Measurements from ENCODE around the gene PIGT. TPM values are rescaled to one million over a fixed set of nuclear protein-coding genes. Genes with fewer than 3 reads are reported as not detected.

Gene PIGT
- total RNA-seq, 1 donor from 2014 or later = 66.3 TPM

- H3K4me1 ChIP-seq = peaks cover 10% of the 10 kb centered on the region
- no peak overlapping the region for H3K4me3 ChIP-seq
- ATAC-seq (no peak), DNase-seq (no peak)
- no peak overlapping the region for H3K27ac ChIP-seq
- H3K9me3 ChIP-seq = no peaks in the 10 kb centered on the region
- intact Hi-C loops (cut with DNase I) = no loop called here
- H3K27me3 ChIP-seq = no peaks in the 10 kb centered on the region
- no peaks in the 10 kb centered on the region for H3K36me3 ChIP-seq
- no peak for TF ChIP-seq CTCF (IDR thresholded peaks at IDR 0.05)
Observed at GRCh38 chr20:45402946-45403345, 13.0 kb upstream of the PIGT start.

- Histone ChIP-seq H3K36me3 (peaks cover 4% of the 10 kb centered on the region), H3K4me3 (no peak overlapping the region), H3K9me3 (no peaks in the 10 kb centered on the region), H3K4me1 (peaks cover 18% of the 10 kb centered on the region), H3K27ac (no peak overlapping the region), H3K27me3 (no peaks in the 10 kb centered on the region)
- DNase-seq (no peak), ATAC-seq (no peak)
- TF ChIP-seq CTCF (IDR thresholded peaks at IDR 0.05) = no peak
- intact Hi-C loops (cut with DNase I) = no loop called here
Observed at GRCh38 chr20:45404438-45404837, 11.5 kb upstream of the PIGT start.

- H3K4me1 ChIP-seq = peaks cover 18% of the 10 kb centered on the region
- TF ChIP-seq CTCF (IDR thresholded peaks at IDR 0.05) = no peak
- ATAC-seq = peak; percentile 40
- peak overlapping the region; percentile 88 for H3K27ac ChIP-seq
- DNase-seq = peak; percentile 77
- intact Hi-C loops (cut with DNase I) = no loop called here
- no peaks in the 10 kb centered on the region for H3K27me3 ChIP-seq
- H3K36me3 ChIP-seq = peaks cover 16% of the 10 kb centered on the region
- peak overlapping the region; percentile 86 for H3K4me3 ChIP-seq
- H3K9me3 ChIP-seq = no peaks in the 10 kb centered on the region
Observed at GRCh38 chr20:45405571-45406259, 10.2 kb upstream of the PIGT start.

- DNase-seq (peak; percentile 88), ATAC-seq (peak; percentile 84)
- Histone ChIP-seq H3K4me3 (peak overlapping the region; percentile 86), H3K36me3 (peaks cover 23% of the 10 kb centered on the region), H3K27ac (peak overlapping the region; percentile 88), H3K4me1 (peaks cover 18% of the 10 kb centered on the region), H3K9me3 (no peaks in the 10 kb centered on the region), H3K27me3 (no peaks in the 10 kb centered on the region)
- TF ChIP-seq CTCF (IDR thresholded peaks at IDR 0.05) = peak; percentile 12
- intact Hi-C loops (cut with DNase I) = no loop called here
Observed at GRCh38 chr20:45406260-45407066, 9.5 kb upstream of the PIGT start.

- peak; percentile 78 for DNase-seq
- H3K4me3 ChIP-seq = peak overlapping the region; percentile 86
- H3K4me1 ChIP-seq = peaks cover 18% of the 10 kb centered on the region
- peaks cover 31% of the 10 kb centered on the region for H3K36me3 ChIP-seq
- no peaks in the 10 kb centered on the region for H3K9me3 ChIP-seq
- peak; percentile 58 for ATAC-seq
- H3K27me3 ChIP-seq = no peaks in the 10 kb centered on the region
- intact Hi-C loops (cut with DNase I) = no loop called here
- no peak for TF ChIP-seq CTCF (IDR thresholded peaks at IDR 0.05)
- H3K27ac ChIP-seq = peak overlapping the region; percentile 88
Observed at GRCh38 chr20:45407067-45407745, 8.7 kb upstream of the PIGT start.
